ENCODE data around the gene TBR1. TPM values are rescaled to one million over a fixed set of nuclear protein-coding genes. Genes with fewer than 3 reads are reported as not detected.

Gene TBR1
- total and polyA plus RNA-seq, 2 experiments from 2014 or later, result not detected

DNA sequence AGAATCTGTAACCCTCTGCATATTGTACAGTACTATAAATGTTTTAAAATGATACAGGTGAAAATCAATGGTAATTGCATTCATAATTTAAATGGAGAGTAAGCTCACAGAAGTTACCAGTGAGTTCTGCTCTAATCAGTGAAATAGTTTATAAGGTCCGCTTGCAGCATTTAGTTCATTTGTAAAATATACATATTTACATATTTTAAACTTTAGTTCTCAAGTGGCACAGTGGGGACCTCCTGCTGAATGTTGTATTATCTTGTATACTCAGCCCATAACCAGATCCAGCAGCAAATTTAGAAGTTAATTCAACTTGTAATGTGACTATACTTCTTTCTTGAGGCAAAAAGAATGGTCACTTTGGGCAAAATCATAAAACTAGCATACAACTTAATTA is 41.7 kb upstream of the TBR1 start:
- peaks cover 5% of the 10 kb centered on the region; the same call in 2 of the 3 replicates for H3K36me3 Mint-ChIP-seq (ENCODE audit: low read depth)
- peaks cover 51% of the 10 kb centered on the region for H3K4me1 Mint-ChIP-seq
- H3K27me3 Mint-ChIP-seq (ENCODE audit: insufficient read depth, low read depth, poor library complexity), result no peaks in the 10 kb centered on the region
- peak overlapping the region; percentile 5; the same call in 1 of the 2 replicates for H3K4me3 ChIP-seq
- no peaks in the 10 kb centered on the region for H3K36me3 ChIP-seq (ENCODE audit: insufficient read depth)
- no peak overlapping the region for H2AFZ ChIP-seq
- no peaks in the 10 kb centered on the region for H3F3A ChIP-seq (replicated peaks; ENCODE audit: low read depth)
- no peaks in the 10 kb centered on the region; the same call in 1 of the 2 replicates for H4K20me1 ChIP-seq (replicated peaks; ENCODE audit: insufficient read depth)
- DNase-seq (ENCODE audit: low spot score) (no peak), ATAC-seq (no peak)
- H3K27me3 ChIP-seq (ENCODE audit: insufficient read depth), result no peaks in the 10 kb centered on the region
- H3K4me3 Mint-ChIP-seq, result no peak overlapping the region
- H3K27ac ChIP-seq (ENCODE audit: low read depth), result no peak overlapping the region
- H3K9me3 Mint-ChIP-seq, result no peaks in the 10 kb centered on the region
- H3K27ac Mint-ChIP-seq, result no peak overlapping the region
- no peaks in the 10 kb centered on the region for H3K9me2 ChIP-seq (ENCODE audit: insufficient read depth)
- peaks cover 52% of the 10 kb centered on the region for H3K4me1 ChIP-seq (ENCODE audit: insufficient read depth)
- H3K4me2 ChIP-seq, result peak overlapping the region; percentile 49
- 0 out of 2 replicates have a peak, but pooled peaks cover 7% of the 10 kb centered on the region for H3K79me2 ChIP-seq (replicated peaks; ENCODE audit: insufficient read depth)
- TF ChIP-seq STAT1 (IDR thresholded peaks at IDR 0.05; ENCODE audit: unreplicated experiment) (no peak), ZNF114 (CRISPR knock-in tag; IDR thresholded peaks at IDR 0.05) (no peak), POLR2AphosphoS5 (IDR thresholded peaks at IDR 0.05; ENCODE audit: low read depth) (no peak), NANOG (IDR thresholded peaks at IDR 0.05; ENCODE audit: borderline replicate concordance) (no peak), ZNF462 (CRISPR knock-in tag; IDR thresholded peaks at IDR 0.05) (no peak), CREB1 (CRISPR knock-in tag; IDR thresholded peaks at IDR 0.05; ENCODE audit: low read depth) (no peak), EZH2phosphoT487 (IDR thresholded peaks at IDR 0.05; ENCODE audit: unreplicated experiment) (no peak), JUNB (IDR thresholded peaks at IDR 0.05; ENCODE audit: unreplicated experiment) (no peak), ZNF331 (CRISPR knock-in tag; IDR thresholded peaks at IDR 0.05; ENCODE audit: low read depth) (no peak), REST (IDR thresholded peaks at IDR 0.05; ENCODE audit: unreplicated experiment) (no peak), EZH2 (IDR thresholded peaks at IDR 0.05; ENCODE audit: low read depth, unreplicated experiment) (no peak)
- TF ChIP-seq, protein P1, sequence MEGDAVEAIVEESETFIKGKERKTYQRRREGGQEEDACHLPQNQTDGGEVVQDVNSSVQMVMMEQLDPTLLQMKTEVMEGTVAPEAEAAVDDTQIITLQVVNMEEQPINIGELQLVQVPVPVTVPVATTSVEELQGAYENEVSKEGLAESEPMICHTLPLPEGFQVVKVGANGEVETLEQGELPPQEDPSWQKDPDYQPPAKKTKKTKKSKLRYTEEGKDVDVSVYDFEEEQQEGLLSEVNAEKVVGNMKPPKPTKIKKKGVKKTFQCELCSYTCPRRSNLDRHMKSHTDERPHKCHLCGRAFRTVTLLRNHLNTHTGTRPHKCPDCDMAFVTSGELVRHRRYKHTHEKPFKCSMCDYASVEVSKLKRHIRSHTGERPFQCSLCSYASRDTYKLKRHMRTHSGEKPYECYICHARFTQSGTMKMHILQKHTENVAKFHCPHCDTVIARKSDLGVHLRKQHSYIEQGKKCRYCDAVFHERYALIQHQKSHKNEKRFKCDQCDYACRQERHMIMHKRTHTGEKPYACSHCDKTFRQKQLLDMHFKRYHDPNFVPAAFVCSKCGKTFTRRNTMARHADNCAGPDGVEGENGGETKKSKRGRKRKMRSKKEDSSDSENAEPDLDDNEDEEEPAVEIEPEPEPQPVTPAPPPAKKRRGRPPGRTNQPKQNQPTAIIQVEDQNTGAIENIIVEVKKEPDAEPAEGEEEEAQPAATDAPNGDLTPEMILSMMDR (conservative IDR thresholded peaks at IDR 0.05; ENCODE audit: low read depth in 2 of 2), result no peak
- TF ChIP-seq, protein P2, sequence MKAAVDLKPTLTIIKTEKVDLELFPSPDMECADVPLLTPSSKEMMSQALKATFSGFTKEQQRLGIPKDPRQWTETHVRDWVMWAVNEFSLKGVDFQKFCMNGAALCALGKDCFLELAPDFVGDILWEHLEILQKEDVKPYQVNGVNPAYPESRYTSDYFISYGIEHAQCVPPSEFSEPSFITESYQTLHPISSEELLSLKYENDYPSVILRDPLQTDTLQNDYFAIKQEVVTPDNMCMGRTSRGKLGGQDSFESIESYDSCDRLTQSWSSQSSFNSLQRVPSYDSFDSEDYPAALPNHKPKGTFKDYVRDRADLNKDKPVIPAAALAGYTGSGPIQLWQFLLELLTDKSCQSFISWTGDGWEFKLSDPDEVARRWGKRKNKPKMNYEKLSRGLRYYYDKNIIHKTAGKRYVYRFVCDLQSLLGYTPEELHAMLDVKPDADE (IDR thresholded peaks at IDR 0.05), result no peak

Data from GM23338 (cell line).